Neural cell (in vitro differentiated cells): ENCODE data around the gene LDAH.

ENCODE experiments used
- CTCF ChIP-seq: fragments of 450-650 bp; IDR thresholded peaks from 2 replicates; pipeline ENCODE4 v1.5.1; 2014; ENCODE audit warnings: antibody characterized with exemption, mild to moderate bottlenecking, moderate library complexity; ENCODE audit not compliant: poor library complexity, severe bottlenecking
- EP300 ChIP-seq: fragments of 450-650 bp; conservative IDR thresholded peaks from 2 replicates; pipeline ENCODE4 v1.6.1; 2014; ENCODE audit warnings: antibody characterized with exemption, mild to moderate bottlenecking, moderate library complexity; ENCODE audit not compliant: poor library complexity, severe bottlenecking
- EZH2 ChIP-seq: fragments of 200-600, 300-800 bp; shearing (Covaris generic), sonication (generic); IDR thresholded peaks from 2 replicates; pipeline ENCODE4 v1.6.1; 2014; ENCODE audit warnings: antibody characterized with exemption, low read length, borderline replicate concordance, mild to moderate bottlenecking; ENCODE audit not compliant: insufficient read depth, poor library complexity, severe bottlenecking
- RAD21 ChIP-seq: fragments of 450-650 bp; conservative IDR thresholded peaks from 2 replicates; pipeline ENCODE4 v1.6.1; 2014; ENCODE audit warnings: antibody characterized with exemption, mild to moderate bottlenecking, moderate library complexity
- TAF1 ChIP-seq: IDR thresholded peaks from 2 replicates; pipeline ENCODE4 v1.6.1; 2012; ENCODE audit warnings: low read depth
- TF ChIP-seq, protein P1 (sequence below): IDR thresholded peaks from 2 replicates; pipeline ENCODE4 v1.6.1; 2012; ENCODE audit warnings: borderline replicate concordance

DNA sequence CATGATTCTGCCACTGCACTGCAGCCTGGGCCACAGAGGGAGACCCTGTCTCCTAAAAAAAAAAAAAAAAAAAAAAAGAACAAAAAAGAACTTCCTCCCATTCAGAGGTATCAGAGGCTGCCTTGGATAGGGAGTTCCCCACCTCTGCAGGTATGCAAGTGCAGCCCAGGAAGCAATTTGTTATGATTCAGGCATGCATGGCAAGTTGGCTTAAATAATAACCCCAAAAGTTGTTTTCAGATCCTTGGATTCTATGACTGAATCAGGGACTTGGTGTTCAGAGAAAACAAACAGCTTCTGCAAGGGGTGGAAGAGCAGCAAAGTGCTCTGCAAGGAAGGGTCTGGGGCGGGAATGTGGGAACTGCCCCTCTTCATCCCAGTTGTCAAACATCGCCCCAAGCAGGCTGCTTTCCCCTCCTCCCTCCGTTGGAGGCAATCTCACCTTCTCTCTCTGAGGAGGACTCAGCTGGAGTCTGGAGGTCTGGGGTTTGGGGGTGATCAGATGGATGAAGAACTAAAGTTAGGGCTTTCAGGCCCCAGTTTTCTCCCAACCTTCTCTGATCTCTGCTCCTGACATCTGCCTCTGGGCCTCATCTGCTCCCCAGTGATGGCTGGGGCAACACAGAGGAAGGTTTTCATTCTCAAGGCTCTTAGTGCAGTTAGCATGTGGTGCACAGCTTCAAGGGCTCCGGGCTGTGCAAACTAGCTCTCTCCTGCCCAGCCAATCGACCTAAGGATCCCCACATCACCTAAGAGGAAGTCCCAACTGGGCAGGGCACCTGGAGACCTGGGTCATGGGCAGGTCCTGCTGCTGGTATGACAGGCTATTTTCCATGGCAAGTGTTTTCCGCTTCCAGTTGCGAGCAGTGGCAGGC is 159.5 kb downstream of the LDAH start:
- no peak for TF ChIP-seq CTCF
- TF ChIP-seq, protein P1, sequence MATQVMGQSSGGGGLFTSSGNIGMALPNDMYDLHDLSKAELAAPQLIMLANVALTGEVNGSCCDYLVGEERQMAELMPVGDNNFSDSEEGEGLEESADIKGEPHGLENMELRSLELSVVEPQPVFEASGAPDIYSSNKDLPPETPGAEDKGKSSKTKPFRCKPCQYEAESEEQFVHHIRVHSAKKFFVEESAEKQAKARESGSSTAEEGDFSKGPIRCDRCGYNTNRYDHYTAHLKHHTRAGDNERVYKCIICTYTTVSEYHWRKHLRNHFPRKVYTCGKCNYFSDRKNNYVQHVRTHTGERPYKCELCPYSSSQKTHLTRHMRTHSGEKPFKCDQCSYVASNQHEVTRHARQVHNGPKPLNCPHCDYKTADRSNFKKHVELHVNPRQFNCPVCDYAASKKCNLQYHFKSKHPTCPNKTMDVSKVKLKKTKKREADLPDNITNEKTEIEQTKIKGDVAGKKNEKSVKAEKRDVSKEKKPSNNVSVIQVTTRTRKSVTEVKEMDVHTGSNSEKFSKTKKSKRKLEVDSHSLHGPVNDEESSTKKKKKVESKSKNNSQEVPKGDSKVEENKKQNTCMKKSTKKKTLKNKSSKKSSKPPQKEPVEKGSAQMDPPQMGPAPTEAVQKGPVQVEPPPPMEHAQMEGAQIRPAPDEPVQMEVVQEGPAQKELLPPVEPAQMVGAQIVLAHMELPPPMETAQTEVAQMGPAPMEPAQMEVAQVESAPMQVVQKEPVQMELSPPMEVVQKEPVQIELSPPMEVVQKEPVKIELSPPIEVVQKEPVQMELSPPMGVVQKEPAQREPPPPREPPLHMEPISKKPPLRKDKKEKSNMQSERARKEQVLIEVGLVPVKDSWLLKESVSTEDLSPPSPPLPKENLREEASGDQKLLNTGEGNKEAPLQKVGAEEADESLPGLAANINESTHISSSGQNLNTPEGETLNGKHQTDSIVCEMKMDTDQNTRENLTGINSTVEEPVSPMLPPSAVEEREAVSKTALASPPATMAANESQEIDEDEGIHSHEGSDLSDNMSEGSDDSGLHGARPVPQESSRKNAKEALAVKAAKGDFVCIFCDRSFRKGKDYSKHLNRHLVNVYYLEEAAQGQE: no peak
- TF ChIP-seq TAF1: no peak
- no peak for TF ChIP-seq RAD21
- TF ChIP-seq EP300: no peak
- no peak for TF ChIP-seq EZH2
